ENCODE results near the gene LRP1B.

The LRP1B gene

GRCh38 chr2:141748616-141749015, 382.2 kb downstream of the LRP1B start:
- DNase-seq (ENCODE audit: low spot score), result no peak

DNA sequence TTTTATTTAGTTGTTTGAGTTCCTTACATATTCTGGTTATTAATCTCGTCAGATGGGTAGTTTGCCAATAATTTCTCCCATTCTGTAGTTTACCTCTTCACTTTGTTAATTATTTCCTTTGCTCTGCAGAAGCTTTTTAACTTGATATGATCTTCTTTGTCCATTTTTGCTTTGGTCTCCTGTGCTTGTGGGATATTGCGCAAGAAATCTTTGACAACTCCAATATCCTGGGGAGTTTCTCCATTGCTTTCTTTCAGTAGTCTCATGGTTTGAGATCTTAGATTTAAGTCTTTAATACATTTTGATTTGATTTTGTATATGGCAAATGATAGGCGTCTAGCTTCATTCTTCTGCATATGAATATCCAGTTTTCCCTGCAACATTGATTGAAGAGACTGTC, 389.2 kb downstream of the LRP1B start:
- DNase-seq (ENCODE audit: low spot score), result no peak

DNA sequence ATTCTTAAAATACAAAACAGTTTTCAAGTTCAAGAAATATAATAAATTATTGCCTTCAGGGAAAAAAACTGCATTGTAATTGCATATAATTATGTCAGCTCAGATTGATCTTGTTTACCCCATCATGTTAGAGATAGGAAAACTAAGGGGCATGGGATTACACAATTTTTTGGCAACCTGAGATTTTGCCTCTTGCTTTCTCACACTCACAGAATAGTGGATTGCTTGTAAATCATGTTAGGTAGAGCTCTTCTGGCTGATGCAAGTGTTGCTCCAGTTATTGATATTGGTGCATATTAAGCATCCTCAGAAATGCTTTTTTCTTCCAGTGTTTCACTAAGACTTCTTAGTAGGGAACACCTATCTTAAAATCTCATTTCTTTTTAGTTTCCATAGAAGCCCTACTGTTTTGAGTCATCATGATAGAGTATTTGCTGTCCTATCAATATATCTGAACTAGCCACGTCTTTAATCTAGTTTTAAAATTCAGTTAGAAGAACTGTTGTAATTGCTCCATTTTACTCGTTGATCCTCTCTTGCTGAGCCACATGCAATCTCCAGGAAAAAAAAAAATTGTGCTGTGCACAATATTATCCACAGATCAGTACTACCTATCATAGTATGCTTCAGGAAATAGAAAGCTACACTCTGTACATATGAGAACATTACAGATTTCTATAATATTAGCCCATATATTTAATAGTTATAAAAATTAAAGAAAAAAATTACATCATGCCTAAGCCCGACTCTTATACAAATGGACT, 393.1 kb downstream of the LRP1B start:
- no peak for DNase-seq (ENCODE audit: low spot score)

DNA sequence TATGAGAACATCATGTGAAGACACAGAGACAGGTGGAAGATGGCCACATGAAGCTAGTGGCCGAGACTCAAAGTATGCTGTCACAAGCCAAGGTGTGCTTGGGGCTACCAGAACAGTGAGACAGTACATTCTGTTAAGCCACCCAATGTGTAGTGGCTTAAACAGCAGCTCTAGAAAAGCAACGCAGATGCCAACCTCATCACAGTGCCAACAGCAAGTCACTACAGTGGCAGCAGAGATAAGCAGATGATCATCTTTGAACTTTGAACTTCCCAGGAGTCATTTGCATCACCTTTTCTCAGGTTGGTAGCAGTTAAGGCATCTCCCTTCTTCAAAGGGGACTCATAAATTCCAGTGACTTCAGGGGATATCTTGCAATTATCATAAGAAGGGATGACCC, 394.4 kb downstream of the LRP1B start:
- no peak for DNase-seq (ENCODE audit: low spot score)

- DNase-seq (ENCODE audit: low spot score), result no peak
These were observed 401.9 kb downstream of the LRP1B start for GRCh38 chr2:141728886-141729285.

DNA sequence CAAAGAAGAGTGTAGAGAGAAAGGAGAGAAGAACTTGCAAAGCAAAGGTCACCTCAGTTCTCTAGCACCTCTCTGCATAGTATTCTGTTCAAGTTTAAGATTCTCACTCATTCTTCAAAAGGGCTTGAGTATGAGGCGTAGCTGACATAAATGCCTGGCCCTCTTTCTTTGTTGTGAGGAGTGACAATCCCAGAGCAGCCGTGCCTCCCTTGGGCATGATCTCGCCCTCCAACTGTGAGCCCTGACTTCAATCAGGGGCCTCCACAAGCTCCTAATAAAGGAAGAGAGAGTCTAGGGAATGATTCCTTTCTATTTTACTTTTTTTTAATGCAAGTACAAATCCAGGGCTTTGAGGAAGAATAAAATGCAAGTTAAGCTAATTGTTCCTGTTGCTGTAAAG, 402.7 kb downstream of the LRP1B start:
- no peak for DNase-seq (ENCODE audit: low spot score)

DNA sequence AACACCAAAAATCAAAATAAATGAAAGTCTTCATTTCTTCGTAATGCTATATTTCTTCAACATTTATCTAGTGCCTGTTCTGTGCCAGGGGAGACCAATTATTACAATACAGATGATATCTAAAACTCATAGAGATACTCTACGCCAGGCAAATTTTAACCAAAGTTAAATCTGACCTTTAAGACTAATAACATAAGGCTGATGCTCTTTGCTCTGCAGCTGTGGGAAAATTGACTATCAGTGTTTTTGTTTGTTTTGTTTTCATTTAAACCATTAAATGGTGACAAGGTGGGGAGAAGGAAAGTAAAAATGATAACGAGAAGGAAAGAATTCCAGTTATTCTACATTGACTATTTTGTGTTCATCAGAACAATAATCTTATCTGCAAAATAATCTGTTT, 406.4 kb downstream of the LRP1B start:
- no peak for DNase-seq (ENCODE audit: low spot score)

GRCh38 chr2:141723814-141724213, 407.0 kb downstream of the LRP1B start:
- DNase-seq (ENCODE audit: low spot score), result no peak

DNA sequence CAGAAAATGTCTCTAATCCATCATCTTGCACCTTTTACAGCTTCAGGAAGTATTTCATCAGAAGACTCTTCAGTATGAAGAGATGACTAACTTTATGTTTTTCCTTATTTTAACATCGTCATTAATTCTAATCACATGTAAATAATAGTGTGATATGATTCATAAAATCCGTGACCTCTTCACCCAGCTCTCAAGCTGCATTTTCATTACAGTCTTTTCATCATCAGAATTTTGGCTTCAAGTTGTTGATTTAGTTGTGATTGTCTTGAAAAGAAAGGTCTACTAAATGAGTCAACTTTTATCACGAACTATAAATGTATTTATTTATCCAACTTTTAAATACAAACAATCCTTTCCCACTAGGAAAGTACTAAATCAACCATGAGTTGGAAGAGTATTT, 410.3 kb downstream of the LRP1B start:
- DNase-seq (ENCODE audit: low spot score), result no peak

DNA sequence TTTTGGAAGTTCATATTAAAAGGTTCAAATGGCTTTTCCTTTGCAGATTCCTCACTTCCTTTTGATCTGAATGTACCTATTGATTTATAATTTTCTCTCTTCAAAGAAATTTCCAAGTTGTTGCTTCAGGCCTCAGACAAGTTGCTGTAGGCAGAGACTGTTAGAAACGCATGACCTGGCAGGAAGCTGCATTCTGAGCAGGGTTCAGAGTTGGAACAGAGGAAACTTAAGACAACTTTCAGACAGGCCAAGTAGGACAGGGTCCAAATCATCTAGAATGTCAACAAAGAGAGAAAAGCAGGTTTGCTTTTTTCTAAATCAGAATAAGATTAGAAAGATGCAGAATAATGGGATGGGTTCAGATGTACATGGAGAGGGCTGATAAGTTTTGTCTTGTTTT, 416.3 kb downstream of the LRP1B start:
- DNase-seq (ENCODE audit: low spot score), result no peak

GRCh38 chr2:141711627-141712026, 419.2 kb downstream of the LRP1B start:
- DNase-seq (ENCODE audit: low spot score), result no peak

DNA sequence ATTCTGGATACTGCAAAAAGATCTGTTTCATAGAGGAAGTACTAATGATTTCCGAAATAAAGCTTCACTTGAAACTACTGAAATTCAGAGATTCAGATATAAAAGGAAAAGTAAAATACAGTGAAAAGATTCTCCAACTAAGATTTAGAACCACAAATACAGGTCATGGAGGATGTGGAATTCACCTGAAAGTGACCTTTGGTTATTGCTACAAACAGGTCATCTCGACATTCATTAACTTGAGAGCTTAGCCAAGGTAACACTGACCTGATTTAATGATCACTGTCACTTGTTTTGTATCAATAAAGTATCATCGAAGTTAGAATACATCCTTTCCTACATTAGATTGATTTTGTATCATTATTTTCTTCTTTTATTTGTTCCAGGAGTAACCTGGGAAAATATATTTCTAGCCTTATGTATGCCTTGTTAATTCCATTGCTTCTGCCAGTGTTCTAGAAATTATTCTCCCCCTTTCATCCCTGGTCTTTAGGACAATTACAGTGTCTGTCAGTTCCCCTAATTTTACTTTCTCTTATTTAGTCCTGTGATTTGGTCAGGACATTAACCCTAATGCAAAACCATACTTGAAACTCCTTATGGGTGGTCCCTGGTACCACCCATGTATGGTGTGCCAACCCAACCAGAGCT, 420.1 kb downstream of the LRP1B start:
- no peak for DNase-seq (ENCODE audit: low spot score)

- DNase-seq (ENCODE audit: low spot score), result no peak
These were observed 421.1 kb downstream of the LRP1B start for GRCh38 chr2:141709756-141710155.

DNA sequence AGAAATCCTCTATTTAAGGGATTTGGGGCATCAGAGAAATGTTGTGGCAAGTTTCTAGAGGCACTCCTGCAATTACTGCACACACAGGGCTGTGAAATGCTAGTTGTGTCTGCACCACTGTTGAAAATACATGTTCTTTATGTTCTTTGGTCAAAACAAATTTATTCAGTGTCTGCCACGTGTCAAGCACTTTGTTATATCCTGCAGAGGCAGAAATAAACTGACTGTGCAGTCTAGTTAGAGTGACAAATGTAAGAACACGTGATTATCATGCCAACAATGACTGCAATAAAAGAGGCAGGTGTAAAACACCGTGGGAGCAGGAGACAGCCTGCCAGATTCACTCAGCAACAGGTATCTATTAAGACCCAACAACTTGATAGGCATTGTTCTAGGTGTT, 423.3 kb downstream of the LRP1B start:
- DNase-seq (ENCODE audit: low spot score), result no peak

- no peak for DNase-seq (ENCODE audit: low spot score)
These were observed 426.3 kb downstream of the LRP1B start for GRCh38 chr2:141704541-141704940.

GRCh38 chr2:141703501-141703900, 427.3 kb downstream of the LRP1B start:
- DNase-seq (ENCODE audit: low spot score), result no peak

GRCh38 chr2:141701618-141702017, 429.2 kb downstream of the LRP1B start:
- DNase-seq (ENCODE audit: low spot score), result no peak

GRCh38 chr2:141699573-141699972, 431.2 kb downstream of the LRP1B start:
- DNase-seq (ENCODE audit: low spot score), result no peak

DNA sequence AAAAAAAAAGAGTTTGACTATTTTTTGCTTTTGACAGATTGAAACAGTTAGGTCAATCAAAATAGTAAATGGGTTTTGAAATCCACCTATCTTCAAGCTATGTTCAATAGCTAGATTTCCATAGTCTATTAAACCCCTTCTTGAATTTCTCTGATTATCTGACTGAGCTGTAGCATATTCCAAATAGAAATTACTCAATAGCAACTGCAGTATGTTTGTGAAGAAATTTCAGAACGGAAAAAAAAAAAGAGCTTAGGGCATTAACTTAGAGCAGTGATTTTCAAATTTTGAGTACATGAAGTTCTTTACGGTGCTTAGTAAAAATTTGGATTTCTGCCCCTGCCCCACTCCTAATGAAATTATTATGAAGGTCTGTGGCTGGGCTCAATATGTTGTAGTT, 432.3 kb downstream of the LRP1B start:
- no peak for DNase-seq (ENCODE audit: low spot score)

GRCh38 chr2:141697035-141697434, 433.8 kb downstream of the LRP1B start:
- DNase-seq (ENCODE audit: low spot score), result no peak

GRCh38 chr2:141694180-141694579, 436.6 kb downstream of the LRP1B start:
- DNase-seq (ENCODE audit: low spot score), result no peak

DNA sequence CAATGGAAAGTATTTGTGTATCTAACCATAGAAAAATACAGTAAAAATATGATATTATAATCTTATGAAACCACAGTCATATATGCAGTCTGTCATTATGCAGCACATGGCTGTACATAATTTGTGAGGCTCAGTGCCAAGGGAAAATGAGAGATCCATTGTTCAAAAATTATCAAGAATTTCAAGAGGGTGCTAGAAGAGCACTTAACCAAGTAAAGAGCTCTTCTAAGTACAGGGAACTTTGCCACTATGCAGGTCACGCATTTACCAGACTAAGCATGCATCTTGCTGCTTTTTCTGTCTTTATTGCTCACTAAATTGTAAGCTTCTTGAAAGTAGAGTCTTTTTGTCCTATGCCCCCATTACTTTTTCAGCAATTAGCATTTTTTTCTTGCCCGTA, 438.0 kb downstream of the LRP1B start:
- no peak for DNase-seq (ENCODE audit: low spot score)

DNA sequence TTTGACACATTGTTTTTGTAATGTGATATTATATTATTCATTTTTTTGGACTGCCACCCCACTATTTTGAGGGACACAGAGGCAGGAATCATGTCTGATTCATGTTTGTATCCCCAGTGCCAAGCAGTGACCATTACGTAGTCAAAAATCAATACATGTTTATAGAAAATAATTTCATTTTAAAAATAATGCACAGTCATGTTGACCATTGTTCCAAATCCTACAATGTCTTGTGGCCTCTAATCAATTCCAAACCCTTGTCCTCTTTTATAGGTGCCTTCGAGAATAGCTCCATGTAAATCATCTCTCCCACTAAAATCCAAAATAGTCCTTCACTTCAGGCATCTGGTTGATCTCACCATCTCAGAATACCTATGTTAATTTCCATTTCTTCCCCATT, 454.7 kb downstream of the LRP1B start:
- DNase-seq (ENCODE audit: low spot score), result no peak

DNA sequence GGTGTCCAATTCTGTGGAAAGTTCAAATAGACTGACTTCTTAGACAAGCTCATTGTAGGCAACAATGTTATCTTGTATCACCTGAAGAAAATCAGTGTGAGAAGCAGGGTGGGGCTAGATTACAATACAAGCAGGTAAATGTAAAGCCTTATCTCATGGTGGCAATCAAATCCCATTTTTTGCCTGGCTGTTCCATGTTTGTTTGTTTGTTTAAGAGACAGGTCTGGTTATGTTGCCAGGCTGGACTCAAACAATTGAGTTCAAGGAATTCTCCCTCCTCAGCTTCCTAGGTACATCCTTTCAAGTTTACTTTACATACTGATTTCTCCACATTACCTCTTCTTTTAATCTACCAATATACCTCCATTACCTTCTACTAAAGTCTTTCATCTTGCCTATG, 464.6 kb downstream of the LRP1B start:
- DNase-seq (ENCODE audit: low spot score), result no peak
